Skeletal muscle tissue (tissue), 4 donors: ENCODE data around the gene RXRA. TPM values are rescaled to one million over a fixed set of nuclear protein-coding genes. Genes with fewer than 3 reads are reported as not detected.
A peak's percentile ranks its signal among the peaks of the same experiment; 100 is the strongest.

Experiments
- H3K27ac ChIP-seq: one replicate; pipeline ENCODE4 v1.7.0; 2013; ENCODE audit warnings: mild to moderate bottlenecking, low read depth, low read length, inconsistent platforms
- H3K27me3 ChIP-seq, 3 donors: one replicate each; pipeline ENCODE4 v1.7.0; 2013; ENCODE audit warnings: low read length in 3 of 3; ENCODE audit not compliant: control insufficient read depth in 3 of 3, insufficient read depth in 3 of 3
- H3K36me3 ChIP-seq, 3 donors: one replicate each; pipeline ENCODE4 v1.7.0; 2013; ENCODE audit warnings: low read length in 3 of 3; ENCODE audit not compliant: control insufficient read depth in 3 of 3, insufficient read depth in 3 of 3
- H3K4me1 ChIP-seq, 3 donors: one replicate each; pipeline ENCODE4 v1.7.0; 2013; ENCODE audit warnings: low read length in 3 of 3, mild to moderate bottlenecking in 3 of 3; ENCODE audit not compliant: control insufficient read depth in 3 of 3, insufficient read depth in 3 of 3
- H3K4me3 ChIP-seq, 3 donors: one replicate each; pipeline ENCODE4 v1.7.0; 2013; ENCODE audit warnings: low read length in 3 of 3
- H3K9ac ChIP-seq, 3 donors: one replicate each; pipeline ENCODE4 v1.7.0; 2013; ENCODE audit warnings: low read length in 3 of 3, mild to moderate bottlenecking in 3 of 3, moderate library complexity in 2 of 3, low read depth in 1 of 3
- H3K9me3 ChIP-seq, 3 donors: one replicate each; pipeline ENCODE4 v1.7.0; 2013; ENCODE audit warnings: low read length in 3 of 3; ENCODE audit not compliant: control insufficient read depth in 3 of 3
- total RNA-seq: library from RNA; depleted of rRNA; stranded (reverse); fragments of >200 nt; gene quantifications from one replicate; pipeline ENCODE4 v1.2.3, GENCODE V29; 2014
- donor health status: Osteomylitis.

Gene RXRA
- total RNA-seq, 1 donor from 2014 or later: 11.5 TPM

DNA sequence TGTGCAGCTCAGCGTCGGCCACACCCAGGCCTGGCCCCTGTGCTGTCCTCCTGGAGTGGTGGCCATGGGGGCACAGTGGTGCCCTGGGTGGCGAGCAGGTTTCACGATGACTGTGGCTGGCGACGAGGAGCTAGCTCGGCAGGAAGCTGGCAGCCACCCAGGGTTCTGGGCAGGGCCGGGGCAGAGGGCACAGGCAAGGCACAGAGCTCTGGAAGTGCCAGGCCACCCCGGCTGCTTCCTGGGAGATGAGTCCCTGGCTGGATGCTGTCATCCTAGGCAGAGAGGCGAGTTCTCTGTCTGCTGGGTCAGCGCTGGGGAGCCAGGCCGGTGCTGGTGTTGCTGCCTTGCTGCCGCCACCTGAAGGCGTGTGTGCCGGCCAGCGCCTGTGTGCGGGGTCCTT, 51.7 kb downstream of the RXRA start:
- H3K4me3 ChIP-seq: peak overlapping the region in 2 of 3 donors; percentile 36 to 58
- H3K36me3 ChIP-seq: no peaks in the 10 kb centered on the region
- H3K27me3 ChIP-seq: no peaks in the 10 kb centered on the region
- peak overlapping the region; percentile 70 for H3K27ac ChIP-seq
- peak overlapping the region; percentile 15 to 98 (median 77) for H3K9ac ChIP-seq
- peaks cover 90 to 99% (median 97%) of the 10 kb centered on the region in 3 donors for H3K4me1 ChIP-seq
- H3K9me3 ChIP-seq: no peaks in the 10 kb centered on the region

DNA sequence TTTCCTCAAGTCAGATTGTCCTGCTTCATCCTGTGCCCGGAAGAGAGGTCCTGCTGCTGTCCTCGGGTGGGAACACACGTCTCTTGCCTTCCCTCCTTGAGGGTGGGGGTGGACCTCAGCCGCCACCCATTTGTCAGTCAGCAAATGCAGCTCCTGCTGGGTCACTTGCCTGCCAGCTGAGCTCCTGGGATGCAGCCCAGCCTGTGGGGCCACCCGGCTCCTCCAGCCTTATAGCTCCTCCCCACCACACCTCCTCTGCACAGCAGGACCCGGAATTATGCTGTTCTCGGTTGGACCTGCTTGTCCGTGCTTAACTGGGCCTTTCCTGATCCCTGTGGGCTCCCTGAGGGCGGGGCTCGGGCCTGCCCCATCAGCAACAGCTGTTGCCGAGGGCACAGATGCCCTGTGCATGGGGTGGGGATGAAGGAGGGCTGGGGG, 52.7 kb downstream of the RXRA start:
- Histone ChIP-seq H3K27ac (peak overlapping the region; percentile 70), H3K4me3 (peak overlapping the region; percentile 36 to 58 (median 43)), H3K9me3 (no peaks in the 10 kb centered on the region), H3K36me3 (no peaks in the 10 kb centered on the region), H3K27me3 (no peaks in the 10 kb centered on the region), H3K9ac (peak overlapping the region; percentile 15 to 98 (median 77)), H3K4me1 (peaks cover 90 to 99% (median 97%) of the 10 kb centered on the region in 3 donors)

DNA sequence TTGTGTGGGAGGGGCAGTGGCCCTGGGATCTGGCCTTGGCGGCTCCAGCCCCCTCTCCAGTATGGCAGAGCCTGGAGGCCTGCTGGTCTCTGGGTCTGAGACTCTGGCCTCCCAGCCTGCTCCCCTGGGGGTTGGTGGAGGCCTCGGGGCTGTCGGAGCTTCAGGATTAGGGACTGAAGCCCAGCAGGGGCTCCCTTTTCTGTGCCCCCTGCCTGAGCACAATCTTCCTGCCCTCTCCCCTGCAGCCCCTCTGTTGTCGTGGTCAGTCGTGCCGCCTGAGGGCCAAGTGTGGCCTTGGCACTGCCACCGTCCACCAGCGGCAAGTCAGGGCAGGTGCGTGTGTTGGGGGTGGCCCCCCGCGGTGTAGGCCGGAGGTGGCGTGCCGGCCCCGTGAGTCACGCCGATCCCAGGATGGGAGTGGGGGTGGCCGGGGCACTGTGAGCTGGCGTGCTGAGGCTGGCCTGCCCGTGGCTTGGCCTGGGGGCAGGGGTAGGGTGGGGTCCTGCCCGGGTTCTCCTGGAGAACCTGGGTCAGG, 53.6 kb downstream of the RXRA start:
- peak overlapping the region; percentile 33 to 98 (median 38) for H3K9ac ChIP-seq
- peaks cover 89 to 99% (median 97%) of the 10 kb centered on the region in 3 donors for H3K4me1 ChIP-seq
- H3K4me3 ChIP-seq: peak overlapping the region in 2 of 3 donors; percentile 20 to 58

DNA sequence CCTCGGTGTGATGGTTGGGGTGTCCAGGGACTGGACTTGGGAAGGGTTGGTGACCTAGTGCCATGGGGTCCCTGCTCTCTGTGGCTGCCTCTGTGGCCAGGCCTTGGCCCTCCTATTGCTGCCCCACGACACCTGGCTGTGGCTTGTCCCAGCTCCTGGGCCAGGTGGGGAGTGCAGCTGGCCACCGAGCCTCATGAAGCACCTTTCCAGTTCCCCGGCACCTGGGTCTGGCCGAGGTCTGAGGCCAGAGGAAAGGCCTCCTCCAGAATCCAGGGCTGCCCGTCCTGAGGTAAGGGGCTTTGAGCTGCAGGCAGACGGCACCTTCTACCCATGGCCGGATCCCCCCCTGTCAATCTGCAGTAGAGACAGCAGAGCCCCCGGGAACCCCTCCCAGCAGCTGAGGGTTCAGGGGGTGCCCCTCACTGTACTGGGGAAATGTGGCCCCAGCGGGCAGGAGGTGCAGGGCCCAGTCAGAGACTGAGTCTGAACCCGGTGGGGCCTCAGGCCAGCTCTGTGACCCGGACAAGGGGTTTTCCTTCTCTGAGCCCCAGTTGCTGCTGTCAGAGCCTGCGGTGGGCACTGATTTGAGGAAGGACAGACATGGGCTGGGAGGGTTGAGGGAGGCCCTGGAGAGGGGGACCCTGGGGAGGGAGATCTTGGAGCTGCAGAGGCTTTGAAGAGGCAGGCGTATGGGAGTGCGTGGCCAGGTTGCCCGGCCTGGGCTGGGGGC, 54.5 kb downstream of the RXRA start:
- H3K4me3 ChIP-seq: no peak overlapping the region
- H3K27me3 ChIP-seq: no peaks in the 10 kb centered on the region
- no peak overlapping the region for H3K27ac ChIP-seq
- H3K9me3 ChIP-seq: no peaks in the 10 kb centered on the region
- no peaks in the 10 kb centered on the region for H3K36me3 ChIP-seq
- peak overlapping the region in 1 of 3 donors; percentile 68 for H3K9ac ChIP-seq
- peaks cover 88 to 99% (median 97%) of the 10 kb centered on the region in 3 donors for H3K4me1 ChIP-seq

More for the DNA sequence above, 53.6 kb downstream of the RXRA start:
- Histone ChIP-seq H3K9me3 (no peaks in the 10 kb centered on the region), H3K27me3 (no peaks in the 10 kb centered on the region), H3K27ac (no peak overlapping the region), H3K36me3 (no peaks in the 10 kb centered on the region)

DNA sequence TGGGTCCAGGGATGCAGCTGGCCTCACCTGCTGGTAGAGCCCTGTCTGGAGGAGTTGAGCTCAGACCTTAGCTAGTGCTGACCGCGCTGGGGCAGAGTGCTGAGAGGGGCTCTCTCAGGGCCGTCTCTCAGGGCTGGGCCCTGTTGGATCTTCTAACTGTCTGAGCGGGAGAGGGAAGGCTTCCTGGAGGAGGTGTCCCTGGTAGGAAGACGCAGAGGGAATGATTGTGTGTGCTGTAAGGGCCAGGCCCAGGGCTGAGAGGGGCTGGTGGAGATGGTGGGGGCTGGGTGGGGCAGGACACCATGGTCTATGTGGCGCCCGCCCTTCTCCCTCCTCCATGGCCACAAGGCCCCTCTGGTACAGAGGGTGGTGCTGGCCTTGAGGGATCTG, 55.0 kb downstream of the RXRA start:
- H3K4me3 ChIP-seq: no peak overlapping the region
- no peaks in the 10 kb centered on the region for H3K9me3 ChIP-seq
- H3K36me3 ChIP-seq: no peaks in the 10 kb centered on the region
- no peak overlapping the region for H3K27ac ChIP-seq
- H3K9ac ChIP-seq: peak overlapping the region in 1 of 3 donors; percentile 8
- no peaks in the 10 kb centered on the region for H3K27me3 ChIP-seq
- peaks cover 88 to 100% (median 98%) of the 10 kb centered on the region in 3 donors for H3K4me1 ChIP-seq

DNA sequence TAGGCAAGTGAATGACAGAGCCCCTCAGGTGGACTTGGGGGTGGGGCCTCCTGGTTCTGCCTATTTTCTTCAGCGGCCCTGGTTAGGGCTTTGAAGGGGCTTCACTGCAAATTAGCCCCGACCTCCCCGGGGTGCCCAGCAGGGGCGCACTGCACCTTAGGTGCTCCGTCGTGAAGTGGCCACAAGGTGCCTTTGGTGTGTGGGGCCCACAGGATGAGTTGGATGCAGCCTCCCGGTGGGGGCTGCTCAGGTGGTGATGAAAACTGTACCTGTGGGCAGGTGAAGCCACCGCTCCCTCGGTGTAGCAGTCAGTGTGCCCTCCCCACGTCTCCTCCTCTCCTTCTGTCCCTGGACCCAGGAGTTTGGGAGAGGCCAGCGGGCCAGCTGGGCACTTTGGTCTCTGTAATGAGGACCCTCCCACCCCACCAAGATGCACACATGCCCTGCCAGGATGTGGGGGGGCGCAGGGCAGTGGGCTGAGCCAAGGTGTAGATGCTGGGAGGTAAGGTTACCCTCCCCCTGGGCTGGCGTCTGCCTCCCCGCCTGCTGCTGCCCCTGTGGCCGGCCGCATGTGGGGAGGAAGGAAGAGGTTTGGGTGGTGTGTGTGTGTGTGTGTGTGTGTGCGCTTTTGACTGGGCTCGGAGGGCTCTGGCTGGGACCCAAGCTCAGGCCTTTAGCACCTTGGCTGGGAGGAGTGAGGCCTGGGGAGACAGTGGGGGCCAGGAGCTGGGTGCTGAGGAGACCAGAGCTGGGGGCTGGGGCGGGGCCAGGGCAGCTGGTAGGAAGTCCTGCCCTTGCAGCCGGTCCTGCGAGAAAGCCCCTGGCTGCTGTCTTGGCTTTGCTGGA, 55.6 kb downstream of the RXRA start:
- no peaks in the 10 kb centered on the region for H3K36me3 ChIP-seq
- no peaks in the 10 kb centered on the region for H3K9me3 ChIP-seq
- peak overlapping the region in 1 of 3 donors; percentile 70 for H3K9ac ChIP-seq
- H3K4me1 ChIP-seq: peaks cover 88 to 100% (median 98%) of the 10 kb centered on the region in 3 donors
- no peak overlapping the region for H3K27ac ChIP-seq
- H3K27me3 ChIP-seq: no peaks in the 10 kb centered on the region
- peak overlapping the region in 1 of 3 donors; percentile 13 for H3K4me3 ChIP-seq

DNA sequence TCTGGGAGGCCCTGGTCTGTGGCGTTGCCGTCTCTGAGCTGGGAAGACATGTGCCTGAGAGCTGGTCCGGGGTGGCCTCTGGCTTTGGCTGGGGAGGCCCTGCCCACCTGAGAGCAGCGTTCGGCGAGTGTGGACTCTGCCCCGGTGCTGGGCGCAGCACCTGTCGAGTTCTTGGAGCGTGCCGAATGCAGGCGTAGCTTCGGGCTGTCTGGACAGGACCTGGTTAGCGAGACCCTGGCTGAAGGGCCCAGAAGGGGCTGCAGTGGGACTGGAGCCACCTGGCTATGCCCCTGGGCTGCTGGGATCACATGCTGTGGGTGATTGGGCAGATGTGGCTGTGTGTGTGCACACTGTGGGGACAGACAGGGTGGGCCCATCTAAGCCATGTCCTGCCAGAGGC, 56.5 kb downstream of the RXRA start:
- Histone ChIP-seq H3K9me3 (no peaks in the 10 kb centered on the region), H3K9ac (peak overlapping the region in 1 of 3 donors; percentile 70), H3K36me3 (no peaks in the 10 kb centered on the region), H3K27me3 (no peaks in the 10 kb centered on the region), H3K4me1 (peaks cover 88 to 100% (median 98%) of the 10 kb centered on the region in 3 donors), H3K4me3 (no peak overlapping the region), H3K27ac (no peak overlapping the region)

DNA sequence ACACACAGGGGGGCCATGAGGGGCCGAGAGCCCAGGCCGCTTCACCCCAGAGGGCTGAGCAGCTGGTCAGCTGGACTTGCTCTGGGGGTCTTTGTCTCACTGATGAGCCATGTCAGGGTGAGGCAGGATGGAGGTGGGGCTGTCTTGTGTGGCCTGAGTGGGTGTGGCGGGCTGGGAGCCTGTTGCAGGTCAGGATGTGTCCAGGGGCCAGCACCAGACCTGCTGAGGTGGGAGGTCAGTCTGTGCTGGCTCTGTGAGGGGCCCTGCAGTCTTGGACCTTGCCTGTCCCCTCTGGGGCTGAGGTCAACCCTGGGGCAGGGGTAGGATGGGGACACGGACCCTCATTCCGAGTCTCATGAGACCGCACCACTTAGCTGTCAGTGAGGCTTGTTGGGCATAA, 56.9 kb downstream of the RXRA start:
- Histone ChIP-seq H3K36me3 (no peaks in the 10 kb centered on the region), H3K9me3 (no peaks in the 10 kb centered on the region), H3K4me1 (peaks cover 87 to 100% (median 98%) of the 10 kb centered on the region in 3 donors), H3K4me3 (no peak overlapping the region), H3K27ac (no peak overlapping the region), H3K9ac (peak overlapping the region in 1 of 3 donors; percentile 70), H3K27me3 (no peaks in the 10 kb centered on the region)

DNA sequence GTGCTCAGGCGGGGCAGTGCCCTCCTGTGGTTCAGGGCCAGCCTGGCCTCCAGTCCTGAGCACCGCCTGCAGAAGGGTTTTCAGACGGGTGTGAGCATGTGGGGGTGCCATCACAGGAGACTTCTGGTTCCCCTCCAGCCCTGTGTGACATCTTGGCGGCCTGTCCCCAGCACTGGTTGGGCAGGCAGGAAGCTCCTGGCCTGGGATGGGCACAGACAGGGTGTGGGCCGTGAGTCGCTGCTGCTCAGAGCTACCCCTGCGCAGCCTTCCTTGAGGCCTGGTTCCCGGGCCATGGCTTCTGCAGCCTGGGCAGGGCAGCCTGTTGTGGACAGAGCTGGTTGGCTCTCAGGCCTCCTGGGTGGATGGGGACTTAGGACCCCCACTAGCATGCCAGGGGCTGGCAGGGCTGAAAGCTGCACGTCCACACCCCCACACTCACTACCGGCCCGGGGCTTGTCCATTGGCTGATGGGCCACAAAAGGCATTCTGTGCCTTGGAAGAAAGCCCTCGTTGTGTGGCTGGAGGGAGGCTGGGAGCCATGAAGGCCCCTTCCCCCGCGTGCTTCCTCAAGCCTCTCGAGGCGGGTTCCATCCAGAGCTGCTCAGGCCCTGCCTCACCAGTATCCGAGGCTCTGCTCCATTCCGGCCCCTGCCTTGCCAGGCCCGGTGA, 58.7 kb downstream of the RXRA start:
- H3K4me3 ChIP-seq: no peak overlapping the region
- no peaks in the 10 kb centered on the region for H3K36me3 ChIP-seq
- H3K27me3 ChIP-seq: no peaks in the 10 kb centered on the region
- H3K9ac ChIP-seq: peak overlapping the region in 1 of 3 donors; percentile 70
- no peaks in the 10 kb centered on the region for H3K9me3 ChIP-seq
- peaks cover 89 to 100% (median 98%) of the 10 kb centered on the region in 3 donors for H3K4me1 ChIP-seq
- H3K27ac ChIP-seq: no peak overlapping the region
